Measurements from ENCODE around the gene LMBRD2.

The LMBRD2 gene

GRCh38 chr5:36180556-36181350 lies 29.1 kb upstream of the LMBRD2 start:
- no peak for DNase-seq
- no peak overlapping the region for H3K27ac ChIP-seq (ENCODE audit: low read length)
- H3K4me2 ChIP-seq (ENCODE audit: insufficient read depth, low read length): no peak overlapping the region
- H4K20me1 ChIP-seq (ENCODE audit: insufficient read depth, low read length): no peaks in the 10 kb centered on the region
- peaks cover 83% of the 10 kb centered on the region for H3K36me3 ChIP-seq (ENCODE audit: insufficient read depth, low read length)
- no peak for ATAC-seq (ENCODE audit: insufficient read depth, low read depth)
- no peak overlapping the region for H2AFZ ChIP-seq (ENCODE audit: low read depth, low read length)
- H3K4me3 ChIP-seq (ENCODE audit: low read depth in 1 of 2, low read length in 2 of 2): no peak overlapping the region
- H3K79me2 ChIP-seq (ENCODE audit: insufficient read depth, low read length): no peaks in the 10 kb centered on the region
- no peak overlapping the region for H3K9ac ChIP-seq (ENCODE audit: low read depth, low read length)
- no peak for TF ChIP-seq CTCF (IDR thresholded peaks at IDR 0.05; ENCODE audit: borderline replicate concordance, extremely low read depth, low read length, poor library complexity, severe bottlenecking)
- TF ChIP-seq EZH2 (IDR thresholded peaks at IDR 0.05; ENCODE audit: borderline replicate concordance, low read depth, low read length, severe bottlenecking): no peak
- no peaks in the 10 kb centered on the region for H3K9me3 ChIP-seq (ENCODE audit: insufficient read depth, low read length, severe bottlenecking)
- H3K4me1 ChIP-seq (ENCODE audit: insufficient read depth, low read length): no peaks in the 10 kb centered on the region
- H3K27me3 ChIP-seq (ENCODE audit: insufficient read depth, low read length, poor library complexity): no peaks in the 10 kb centered on the region

GRCh38 chr5:36179950-36180349 lies 28.3 kb upstream of the LMBRD2 start:
- DNase-seq (no peak), ATAC-seq (ENCODE audit: insufficient read depth, low read depth) (no peak)
- Histone ChIP-seq H3K27ac (ENCODE audit: low read length) (no peak overlapping the region), H3K4me2 (ENCODE audit: insufficient read depth, low read length) (no peak overlapping the region), H3K9me3 (ENCODE audit: insufficient read depth, low read length, severe bottlenecking) (no peaks in the 10 kb centered on the region), H2AFZ (ENCODE audit: low read depth, low read length) (no peak overlapping the region), H3K36me3 (ENCODE audit: insufficient read depth, low read length) (peaks cover 90% of the 10 kb centered on the region), H3K27me3 (ENCODE audit: insufficient read depth, low read length, poor library complexity) (no peaks in the 10 kb centered on the region), H3K4me3 (ENCODE audit: low read depth in 1 of 2, low read length in 2 of 2) (no peak overlapping the region), H4K20me1 (ENCODE audit: insufficient read depth, low read length) (no peaks in the 10 kb centered on the region), H3K79me2 (ENCODE audit: insufficient read depth, low read length) (no peaks in the 10 kb centered on the region; the same call in 1 of the 2 replicates), H3K9ac (ENCODE audit: low read depth, low read length) (no peak overlapping the region), H3K4me1 (ENCODE audit: insufficient read depth, low read length) (no peaks in the 10 kb centered on the region)
- TF ChIP-seq CTCF (IDR thresholded peaks at IDR 0.05; ENCODE audit: borderline replicate concordance, extremely low read depth, low read length, poor library complexity, severe bottlenecking): no peak
- no peak for TF ChIP-seq EZH2 (IDR thresholded peaks at IDR 0.05; ENCODE audit: borderline replicate concordance, low read depth, low read length, severe bottlenecking)

GRCh38 chr5:36178524-36178890 lies 26.8 kb upstream of the LMBRD2 start:
- peaks cover 94% of the 10 kb centered on the region for H3K36me3 ChIP-seq (ENCODE audit: insufficient read depth, low read length)
- no peak overlapping the region for H3K27ac ChIP-seq (ENCODE audit: low read length)
- ATAC-seq (ENCODE audit: insufficient read depth, low read depth) (no peak), DNase-seq (no peak)
- H3K4me1 ChIP-seq (ENCODE audit: insufficient read depth, low read length): no peaks in the 10 kb centered on the region
- H3K4me2 ChIP-seq (ENCODE audit: insufficient read depth, low read length): no peak overlapping the region
- no peaks in the 10 kb centered on the region; the same call in 1 of the 2 replicates for H3K79me2 ChIP-seq (ENCODE audit: insufficient read depth, low read length)
- H3K9ac ChIP-seq (ENCODE audit: low read depth, low read length): no peak overlapping the region
- H3K27me3 ChIP-seq (ENCODE audit: insufficient read depth, low read length, poor library complexity): no peaks in the 10 kb centered on the region
- H2AFZ ChIP-seq (ENCODE audit: low read depth, low read length): no peak overlapping the region
- H3K4me3 ChIP-seq (ENCODE audit: low read depth in 1 of 2, low read length in 2 of 2): no peak overlapping the region
- H4K20me1 ChIP-seq (ENCODE audit: insufficient read depth, low read length): no peaks in the 10 kb centered on the region
- H3K9me3 ChIP-seq (ENCODE audit: insufficient read depth, low read length, severe bottlenecking): no peaks in the 10 kb centered on the region
- TF ChIP-seq CTCF (IDR thresholded peaks at IDR 0.05; ENCODE audit: borderline replicate concordance, extremely low read depth, low read length, poor library complexity, severe bottlenecking): no peak
- no peak for TF ChIP-seq EZH2 (IDR thresholded peaks at IDR 0.05; ENCODE audit: borderline replicate concordance, low read depth, low read length, severe bottlenecking)

All from DND-41 (cell line).